Activated CD4-positive, alpha-beta memory T cell treated with anti-CD3 and anti-CD28 coated beads, Interleukin-2, amount 10 ng/mL, durations not matched to agents 7 days and 5 days (primary cell): ENCODE results near the gene MMP20. TPM values are rescaled to one million over a fixed set of nuclear protein-coding genes. Genes with fewer than 3 reads are reported as not detected.

Source experiments
- CTCF ChIA-PET: fragments of 350-600 bp; sonication (Branson Sonifier 250); formaldehyde crosslinking; loops from one replicate; lab custom pipeline; 2021; ENCODE audit warnings: antibody characterized with exemption, inconsistent platforms; lab: Charles Lee
- POLR2A ChIA-PET: fragments of 350-600 bp; sonication (Branson Sonifier 250); formaldehyde crosslinking; loops from one replicate; lab custom pipeline; 2021; ENCODE audit warnings: antibody characterized with exemption; lab: Charles Lee
- DNase-seq: peaks from one replicate; pipeline ENCODE4 v3.0.0-alpha.2; 2020
- H3K27ac Mint-ChIP-seq: one replicate; pipeline ENCODE4 v1.8.0; 2021; ENCODE audit warnings: mild to moderate bottlenecking, mixed read lengths
- H3K27me3 Mint-ChIP-seq: one replicate; pipeline ENCODE4 v1.8.0; 2021; ENCODE audit warnings: mixed read lengths
- H3K36me3 Mint-ChIP-seq: one replicate; pipeline ENCODE4 v1.8.0; 2021; ENCODE audit warnings: low read depth, mixed read lengths
- H3K4me1 Mint-ChIP-seq: one replicate; pipeline ENCODE4 v1.8.0; 2021; ENCODE audit warnings: mixed read lengths
- H3K4me3 Mint-ChIP-seq: one replicate; pipeline ENCODE4 v1.8.0; 2021; ENCODE audit warnings: mild to moderate bottlenecking, mixed read lengths
- H3K9me3 Mint-ChIP-seq: one replicate; pipeline ENCODE4 v1.8.0; 2021; ENCODE audit warnings: mixed read lengths
- total RNA-seq, 2 experiments: library from RNA; stranded (reverse); gene quantifications; one replicate each; pipeline ENCODE4 v1.2.3, GENCODE V29; 2021

The MMP20 gene
- total RNA-seq, 2 experiments from 2014 or later: not detected

- Mint-ChIP-seq H3K36me3 (no peaks in the 10 kb centered on the region), H3K4me1 (peaks cover 17% of the 10 kb centered on the region), H3K4me3 (no peak overlapping the region), H3K27ac (no peak overlapping the region), H3K27me3 (peaks cover 3% of the 10 kb centered on the region), H3K9me3 (no peaks in the 10 kb centered on the region)
- no peak for DNase-seq
- ChIA-PET POLR2A (no interaction called here), CTCF (interaction anchor here (0.7 to 2.4 kb wide), 3 partner anchors 10 to 261 kb away, joined by 3 to 5 read pairs (median 3); no protein-coding TSS in a partner anchor)
Observed at GRCh38 chr11:102603091-102603490, 22.0 kb downstream of the MMP20 start.

GRCh38 chr11:102600666-102601065, 24.5 kb downstream of the MMP20 start:
- CTCF ChIA-PET: no interaction called here
- no peak overlapping the region for H3K4me3 Mint-ChIP-seq
- no peak overlapping the region for H3K27ac Mint-ChIP-seq
- H3K27me3 Mint-ChIP-seq: no peaks in the 10 kb centered on the region
- POLR2A ChIA-PET: interaction anchor here (0.9 kb wide), 1 partner anchor 41 kb away, joined by 3 read pairs; no protein-coding TSS in a partner anchor
- H3K36me3 Mint-ChIP-seq: no peaks in the 10 kb centered on the region
- no peak for DNase-seq
- H3K9me3 Mint-ChIP-seq: no peaks in the 10 kb centered on the region
- peaks cover 17% of the 10 kb centered on the region for H3K4me1 Mint-ChIP-seq

- Mint-ChIP-seq H3K27ac (no peak overlapping the region), H3K27me3 (no peaks in the 10 kb centered on the region), H3K4me1 (peaks cover 17% of the 10 kb centered on the region), H3K36me3 (no peaks in the 10 kb centered on the region), H3K4me3 (no peak overlapping the region), H3K9me3 (no peaks in the 10 kb centered on the region)
- DNase-seq: no peak
- CTCF ChIA-PET: no interaction called here
- POLR2A ChIA-PET: interaction anchor here (0.9 kb wide), 1 partner anchor 40 kb away, joined by 3 read pairs; no protein-coding TSS in a partner anchor
Observed at GRCh38 chr11:102599642-102600261, 25.4 kb downstream of the MMP20 start.

- POLR2A ChIA-PET: no interaction called here
- no peak for DNase-seq
- H3K27me3 Mint-ChIP-seq: no peaks in the 10 kb centered on the region
- CTCF ChIA-PET: no interaction called here
- H3K4me1 Mint-ChIP-seq: peaks cover 17% of the 10 kb centered on the region
- no peak overlapping the region for H3K4me3 Mint-ChIP-seq
- no peak overlapping the region for H3K27ac Mint-ChIP-seq
- no peaks in the 10 kb centered on the region for H3K9me3 Mint-ChIP-seq
- no peaks in the 10 kb centered on the region for H3K36me3 Mint-ChIP-seq
Observed at GRCh38 chr11:102598272-102598671, 26.9 kb downstream of the MMP20 start.

GRCh38 chr11:102596578-102596977, 28.6 kb downstream of the MMP20 start:
- Mint-ChIP-seq H3K4me1 (peaks cover 17% of the 10 kb centered on the region), H3K27ac (no peak overlapping the region), H3K36me3 (no peaks in the 10 kb centered on the region), H3K4me3 (no peak overlapping the region), H3K27me3 (no peaks in the 10 kb centered on the region), H3K9me3 (no peaks in the 10 kb centered on the region)
- no peak for DNase-seq
- ChIA-PET CTCF (interaction anchor here (0.9 to 1.6 kb wide), 3 partner anchors 9 to 70 kb away, joined by 3 to 5 read pairs (median 4); no protein-coding TSS in a partner anchor), POLR2A (no interaction called here)

GRCh38 chr11:102592634-102593581, 32.2 kb downstream of the MMP20 start:
- no peak for DNase-seq
- no peaks in the 10 kb centered on the region for H3K9me3 Mint-ChIP-seq
- peaks cover 7% of the 10 kb centered on the region for H3K4me1 Mint-ChIP-seq
- H3K36me3 Mint-ChIP-seq: no peaks in the 10 kb centered on the region
- no peak overlapping the region for H3K4me3 Mint-ChIP-seq
- CTCF ChIA-PET: interaction anchor here (0.8 kb wide), 1 partner anchor 34 kb away, joined by 3 read pairs; no protein-coding TSS in a partner anchor
- no peak overlapping the region for H3K27ac Mint-ChIP-seq
- H3K27me3 Mint-ChIP-seq: no peaks in the 10 kb centered on the region
- POLR2A ChIA-PET: no interaction called here

- Mint-ChIP-seq H3K4me1 (peaks cover 7% of the 10 kb centered on the region), H3K4me3 (no peak overlapping the region), H3K36me3 (no peaks in the 10 kb centered on the region), H3K27me3 (no peaks in the 10 kb centered on the region), H3K27ac (no peak overlapping the region), H3K9me3 (peaks cover 3% of the 10 kb centered on the region)
- POLR2A ChIA-PET: no interaction called here
- CTCF ChIA-PET: interaction anchor here (0.8 kb wide), 1 partner anchor 34 kb away, joined by 3 read pairs; no protein-coding TSS in a partner anchor
- DNase-seq: no peak
Observed at GRCh38 chr11:102592131-102592530, 33.0 kb downstream of the MMP20 start.

- Mint-ChIP-seq H3K27ac (no peak overlapping the region), H3K4me3 (no peak overlapping the region), H3K9me3 (peaks cover 4% of the 10 kb centered on the region), H3K27me3 (no peaks in the 10 kb centered on the region), H3K4me1 (peaks cover 7% of the 10 kb centered on the region), H3K36me3 (no peaks in the 10 kb centered on the region)
- no peak for DNase-seq
- ChIA-PET POLR2A (no interaction called here), CTCF (interaction anchor here (0.7 to 0.8 kb wide), 2 partner anchors 10 to 249 kb away, joined by 3 read pairs; no protein-coding TSS in a partner anchor)
Observed at GRCh38 chr11:102591160-102591718, 33.9 kb downstream of the MMP20 start.

- Mint-ChIP-seq H3K27ac (no peak overlapping the region), H3K36me3 (no peaks in the 10 kb centered on the region), H3K4me1 (peaks cover 7% of the 10 kb centered on the region), H3K4me3 (no peak overlapping the region), H3K9me3 (peaks cover 5% of the 10 kb centered on the region), H3K27me3 (no peaks in the 10 kb centered on the region)
- CTCF ChIA-PET: no interaction called here
- no peak for DNase-seq
- POLR2A ChIA-PET: no interaction called here
Observed at GRCh38 chr11:102590276-102591049, 34.7 kb downstream of the MMP20 start.

GRCh38 chr11:102589047-102589459, 36.1 kb downstream of the MMP20 start:
- Mint-ChIP-seq H3K27ac (no peak overlapping the region), H3K36me3 (no peaks in the 10 kb centered on the region), H3K4me1 (peaks cover 7% of the 10 kb centered on the region), H3K27me3 (no peaks in the 10 kb centered on the region), H3K4me3 (no peak overlapping the region), H3K9me3 (peaks cover 5% of the 10 kb centered on the region)
- CTCF ChIA-PET: no interaction called here
- DNase-seq: no peak
- POLR2A ChIA-PET: no interaction called here

- H3K36me3 Mint-ChIP-seq: no peaks in the 10 kb centered on the region
- no peak overlapping the region for H3K4me3 Mint-ChIP-seq
- H3K27ac Mint-ChIP-seq: no peak overlapping the region
- peaks cover 5% of the 10 kb centered on the region for H3K9me3 Mint-ChIP-seq
- ChIA-PET POLR2A (no interaction called here), CTCF (interaction anchor here (1.0 kb wide), 1 partner anchor 10 kb away, joined by 3 read pairs; no protein-coding TSS in a partner anchor)
- no peaks in the 10 kb centered on the region for H3K27me3 Mint-ChIP-seq
- H3K4me1 Mint-ChIP-seq: peaks cover 7% of the 10 kb centered on the region
- DNase-seq: no peak
Observed at GRCh38 chr11:102587722-102588121, 37.4 kb downstream of the MMP20 start.

- no peaks in the 10 kb centered on the region for H3K36me3 Mint-ChIP-seq
- peaks cover 5% of the 10 kb centered on the region for H3K9me3 Mint-ChIP-seq
- no peak for DNase-seq
- H3K4me1 Mint-ChIP-seq: no peaks in the 10 kb centered on the region
- ChIA-PET CTCF (no interaction called here), POLR2A (no interaction called here)
- H3K27ac Mint-ChIP-seq: no peak overlapping the region
- H3K27me3 Mint-ChIP-seq: no peaks in the 10 kb centered on the region
- no peak overlapping the region for H3K4me3 Mint-ChIP-seq
Observed at GRCh38 chr11:102583141-102583873, 41.8 kb downstream of the MMP20 start.
